Measurements from ENCODE around the gene PACRG.

The PACRG gene

DNA sequence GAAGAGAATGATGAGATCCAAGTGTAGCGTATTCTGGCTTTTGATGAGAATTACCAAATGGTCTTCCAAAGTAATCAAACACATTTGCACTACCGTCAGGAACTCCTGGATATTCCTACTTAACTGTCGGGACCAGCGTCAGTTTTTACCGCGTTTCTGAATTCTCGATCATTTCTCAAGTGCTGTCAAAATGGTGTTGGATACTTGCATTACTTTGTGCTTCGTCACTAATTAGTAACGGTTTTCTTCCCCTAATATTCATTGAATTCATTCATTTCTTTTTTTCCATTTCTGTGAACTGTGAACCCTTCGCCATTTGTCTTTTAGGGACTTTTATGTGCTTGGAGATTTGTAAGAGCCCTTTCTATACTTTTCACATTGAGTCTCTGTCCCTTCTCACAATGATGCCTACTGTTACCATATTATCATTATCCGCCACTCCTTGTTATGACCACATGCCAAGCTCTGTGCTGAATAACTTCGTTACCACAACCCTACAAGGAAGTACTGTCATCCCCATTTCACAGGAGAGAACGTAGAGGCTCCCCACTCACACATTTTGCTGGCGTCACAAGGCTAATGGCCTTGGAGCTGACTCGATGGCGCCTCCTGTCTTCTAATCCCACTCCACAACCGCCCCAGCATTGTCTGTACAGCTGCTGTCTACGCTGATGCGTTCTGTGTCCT, 612.6 kb downstream of the PACRG start:
- H3K27ac ChIP-seq: no peak overlapping the region
- H3K4me3 ChIP-seq: no peak overlapping the region
- no peak for TF ChIP-seq CTCF (IDR thresholded peaks at IDR 0.05)
- no peak for DNase-seq (ENCODE audit: low spot score)

DNA sequence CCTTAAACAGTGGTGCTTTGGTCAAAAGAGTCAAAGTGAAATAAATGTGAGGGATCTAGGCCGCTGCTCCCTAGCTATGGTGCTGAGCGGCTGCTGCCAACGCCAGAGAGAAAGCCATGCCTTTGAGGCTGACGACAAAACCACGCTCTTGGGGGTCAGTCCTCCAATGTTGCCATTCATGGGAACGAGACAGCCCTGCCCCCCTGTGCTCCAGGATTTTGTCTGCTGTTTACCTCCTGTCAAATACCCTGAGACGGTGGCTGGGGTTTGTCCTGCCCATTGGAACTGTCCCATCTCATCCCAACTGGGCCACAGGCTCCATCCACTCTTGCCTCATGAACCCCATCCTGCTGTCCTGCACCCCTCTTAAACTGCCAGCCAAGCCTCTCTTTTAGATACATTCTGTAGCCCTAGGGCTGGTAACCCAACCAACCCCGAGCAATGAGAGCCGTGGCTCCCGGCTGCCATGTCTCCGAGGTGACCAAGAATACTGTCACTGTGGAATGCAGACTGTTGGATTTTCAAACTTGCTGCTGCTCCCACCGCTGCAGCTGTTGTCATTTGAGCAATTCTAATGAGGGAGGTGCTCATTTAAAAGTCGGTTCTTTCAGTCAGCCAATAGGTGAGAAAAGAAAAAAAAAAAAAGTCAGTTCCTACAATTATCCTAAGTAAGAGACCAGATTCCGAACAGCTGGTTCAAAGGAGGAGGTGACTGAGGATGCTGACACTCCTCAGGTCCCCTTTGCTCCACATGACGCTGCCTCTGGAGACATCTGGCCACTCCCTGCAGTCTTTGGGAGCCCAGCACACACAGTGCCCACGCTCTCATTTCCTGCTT, 613.7 kb downstream of the PACRG start:
- H3K4me3 ChIP-seq: no peak overlapping the region
- no peak overlapping the region for H3K27ac ChIP-seq
- peak; percentile 65 for DNase-seq (ENCODE audit: low spot score)
- no peak for TF ChIP-seq CTCF (IDR thresholded peaks at IDR 0.05)

DNA sequence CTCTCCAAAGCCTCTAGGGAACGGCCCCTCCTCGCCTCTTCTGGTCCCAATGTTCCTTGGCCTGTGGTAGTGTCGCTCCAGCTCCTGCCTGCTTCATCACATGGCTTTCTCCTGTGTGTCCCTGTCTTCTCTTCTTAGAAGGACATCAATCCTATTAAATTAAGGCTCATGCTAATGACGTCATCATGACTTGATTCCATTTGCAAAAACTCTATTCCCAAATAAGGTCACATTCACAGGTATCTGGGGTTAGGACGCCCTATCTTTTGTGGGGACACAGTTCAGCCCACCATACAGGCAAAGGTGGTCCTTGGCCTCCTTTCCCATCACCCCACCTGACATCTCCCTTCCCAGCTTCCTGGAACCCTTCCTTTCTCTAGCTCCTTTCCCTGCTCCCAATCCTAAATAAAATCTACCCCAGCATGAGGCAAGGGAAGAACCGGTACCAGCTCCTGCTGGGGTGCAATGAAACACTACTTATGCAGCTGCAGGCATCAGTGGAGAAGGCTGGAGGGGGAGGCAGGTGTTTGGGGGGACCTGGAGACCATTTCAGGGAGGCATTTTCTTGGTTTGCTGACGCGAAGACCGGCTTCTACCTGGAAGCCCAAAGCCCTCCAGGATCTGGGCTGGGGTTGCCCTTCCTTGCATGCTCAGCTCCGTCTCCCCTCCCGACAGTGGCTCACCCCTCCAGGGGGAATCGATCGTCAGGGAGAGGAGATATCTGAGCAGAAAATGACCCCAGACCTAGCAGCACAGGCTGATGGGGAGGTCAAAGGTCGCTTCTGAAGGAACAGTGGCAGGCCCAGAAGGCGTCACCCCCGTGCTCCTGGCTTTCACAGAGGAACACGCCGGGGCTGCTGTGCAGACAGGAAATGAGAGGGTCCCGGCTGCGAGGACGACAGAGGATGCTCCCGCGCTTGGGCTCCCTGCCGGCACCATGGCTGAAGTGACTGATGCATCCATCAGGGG, 615.1 kb downstream of the PACRG start:
- DNase-seq (ENCODE audit: low spot score): peak; percentile 65
- no peak for TF ChIP-seq CTCF (IDR thresholded peaks at IDR 0.05)
- Histone ChIP-seq H3K27ac (no peak overlapping the region), H3K4me3 (no peak overlapping the region)

- no peak overlapping the region for H3K4me3 ChIP-seq
- TF ChIP-seq CTCF (IDR thresholded peaks at IDR 0.05): no peak
- H3K27ac ChIP-seq: no peak overlapping the region
- no peak for DNase-seq (ENCODE audit: low spot score)
Observed at GRCh38 chr6:163343609-163344008, 615.8 kb downstream of the PACRG start.

DNA sequence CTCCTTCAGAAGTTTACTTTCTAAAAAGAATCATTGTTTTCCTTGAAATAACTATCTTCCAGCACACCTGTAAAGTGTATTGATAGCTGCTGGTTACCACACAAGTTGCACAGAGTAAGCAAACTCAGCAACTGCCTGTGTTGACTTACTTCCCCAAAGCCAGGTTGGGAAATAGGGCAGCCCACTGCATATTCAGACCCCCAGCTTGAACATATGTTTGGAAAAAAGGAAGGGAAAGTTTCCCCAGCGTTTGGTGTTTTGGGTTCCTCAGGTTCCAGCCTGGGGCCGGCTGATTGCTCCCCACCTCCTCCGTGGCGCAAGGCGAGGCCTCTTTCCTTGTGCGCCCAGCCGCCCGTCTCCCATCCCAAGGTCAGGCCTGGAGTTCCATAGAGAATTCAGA, 616.6 kb downstream of the PACRG start:
- H3K4me3 ChIP-seq: no peak overlapping the region
- H3K27ac ChIP-seq: no peak overlapping the region
- DNase-seq (ENCODE audit: low spot score): no peak
- TF ChIP-seq CTCF (IDR thresholded peaks at IDR 0.05): no peak

DNA sequence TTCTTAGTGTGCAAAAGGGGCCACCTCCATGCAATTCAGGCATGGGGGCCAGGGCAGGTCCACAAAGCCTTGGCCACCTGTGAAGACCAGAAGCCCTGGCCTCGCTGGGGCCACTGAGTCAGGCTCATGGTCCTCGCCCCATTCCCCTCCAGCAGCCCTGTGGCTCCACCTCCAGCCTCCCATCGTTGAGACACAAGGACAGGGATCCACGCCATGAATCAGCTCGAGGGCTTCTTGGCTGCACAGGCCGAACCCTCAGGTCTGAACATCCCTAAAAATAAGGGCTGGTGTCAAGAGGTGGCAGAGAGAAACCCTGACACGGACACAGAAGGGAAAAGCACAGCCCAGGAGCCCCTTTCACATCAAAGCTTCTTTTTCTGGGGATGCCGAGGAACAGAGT, 618.2 kb downstream of the PACRG start:
- Histone ChIP-seq H3K27ac (peak overlapping the region in 1 of 2 donors; percentile 65), H3K4me3 (no peak overlapping the region)
- no peak for TF ChIP-seq CTCF (IDR thresholded peaks at IDR 0.05)
- no peak for DNase-seq (ENCODE audit: low spot score)
